Measurements from ENCODE around the gene DNAAF6.

Gene DNAAF6

DNA sequence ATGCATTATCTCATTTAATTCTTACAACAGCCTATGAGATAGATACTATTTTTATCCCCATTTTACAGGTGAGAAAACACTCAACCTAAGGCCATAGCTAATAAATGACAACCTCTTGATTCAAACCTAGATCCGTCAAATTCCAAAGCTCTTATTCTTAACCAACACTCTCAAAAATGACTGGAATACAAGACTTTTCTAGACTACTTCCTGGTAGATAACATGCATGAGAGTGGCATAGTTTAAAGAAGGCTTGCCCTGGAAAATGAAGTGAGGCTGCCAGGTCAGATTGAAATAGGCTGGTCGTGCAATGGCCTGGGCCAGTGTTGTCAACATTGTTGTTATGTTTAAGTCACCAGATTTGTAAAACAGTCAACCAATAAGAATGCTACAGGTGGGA is 86.6 kb downstream of the DNAAF6 start:
- no peak for DNase-seq (ENCODE audit: low spot score)
